Measurements from ENCODE around the gene ALDH1B1. TPM values are rescaled to one million over a fixed set of nuclear protein-coding genes. Genes with fewer than 3 reads are reported as not detected.

ALDH1B1 gene
- total RNA-seq, 4 donors from 2014 or later: 2.2 to 4.3 (median 3.4) TPM

GRCh38 chr9:38413283-38413682, 20.8 kb downstream of the ALDH1B1 start:
- Histone ChIP-seq H3K27me3 (peaks cover 40% of the 10 kb centered on the region), H3K4me3 (no peak overlapping the region), H3K36me3 (no peaks in the 10 kb centered on the region), H3K27ac (no peak overlapping the region), H3K9me3 (no peaks in the 10 kb centered on the region), H3K4me1 (peaks cover 6% of the 10 kb centered on the region)
- 79% methylated on average over 7 of the region's 7 CpGs for WGBS
- no peak for DNase-seq (ENCODE audit: low spot score in 2 of 2)
- TF ChIP-seq POLR2AphosphoS5 (IDR thresholded peaks at IDR 0.05) (no peak), CTCF (IDR thresholded peaks at IDR 0.05) (no peak), EP300 (IDR thresholded peaks at IDR 0.05) (no peak), POLR2A (IDR thresholded peaks at IDR 0.05) (no peak)

GRCh38 chr9:38414040-38414723, 21.7 kb downstream of the ALDH1B1 start:
- H3K36me3 ChIP-seq: no peaks in the 10 kb centered on the region
- peaks cover 6% of the 10 kb centered on the region for H3K4me1 ChIP-seq
- WGBS: 20% methylated on average over 20 of the region's 24 CpGs
- peaks cover 40% of the 10 kb centered on the region for H3K27me3 ChIP-seq
- DNase-seq (ENCODE audit: low spot score in 2 of 2): no peak
- H3K4me3 ChIP-seq: no peak overlapping the region
- TF ChIP-seq POLR2A (IDR thresholded peaks at IDR 0.05) (no peak), CTCF (IDR thresholded peaks at IDR 0.05) (no peak), EP300 (IDR thresholded peaks at IDR 0.05) (no peak), POLR2AphosphoS5 (IDR thresholded peaks at IDR 0.05) (no peak)
- no peaks in the 10 kb centered on the region for H3K9me3 ChIP-seq
- H3K27ac ChIP-seq: no peak overlapping the region

- H3K27me3 ChIP-seq: peaks cover 46% of the 10 kb centered on the region
- H3K27ac ChIP-seq: no peak overlapping the region
- H3K9me3 ChIP-seq: no peaks in the 10 kb centered on the region
- DNase-seq (ENCODE audit: low spot score in 2 of 2): no peak
- H3K4me3 ChIP-seq: no peak overlapping the region
- H3K4me1 ChIP-seq: peaks cover 6% of the 10 kb centered on the region
- TF ChIP-seq CTCF (IDR thresholded peaks at IDR 0.05): no peak
- no peak for TF ChIP-seq EP300 (IDR thresholded peaks at IDR 0.05)
- TF ChIP-seq POLR2A (IDR thresholded peaks at IDR 0.05): no peak
- no peak for TF ChIP-seq POLR2AphosphoS5 (IDR thresholded peaks at IDR 0.05)
- no peaks in the 10 kb centered on the region for H3K36me3 ChIP-seq
- WGBS: 95% methylated on average over 8 of the region's 8 CpGs
Observed at GRCh38 chr9:38415856-38416255, 23.4 kb downstream of the ALDH1B1 start.

GRCh38 chr9:38416461-38416860, 24.0 kb downstream of the ALDH1B1 start:
- no peaks in the 10 kb centered on the region for H3K9me3 ChIP-seq
- 70% methylated on average over 4 of the region's 4 CpGs for WGBS

More at GRCh38 chr9:38416461-38416860, 24.0 kb downstream of the ALDH1B1 start:
- H3K4me3 ChIP-seq: no peak overlapping the region
- H3K27ac ChIP-seq: no peak overlapping the region
- H3K4me1 ChIP-seq: peaks cover 6% of the 10 kb centered on the region
- H3K36me3 ChIP-seq: no peaks in the 10 kb centered on the region
- peaks cover 45% of the 10 kb centered on the region for H3K27me3 ChIP-seq
- no peak for DNase-seq (ENCODE audit: low spot score in 2 of 2)
- TF ChIP-seq POLR2AphosphoS5 (IDR thresholded peaks at IDR 0.05) (no peak), CTCF (IDR thresholded peaks at IDR 0.05) (no peak), POLR2A (IDR thresholded peaks at IDR 0.05) (no peak), EP300 (IDR thresholded peaks at IDR 0.05) (no peak)

All from suprapubic skin (tissue), 4 donors.